UCSD-AML1 (cell line): ENCODE results near the gene ZC3H7A.

Experiments
- DNase-seq: peaks from one replicate; lab custom pipeline; 2025; ENCODE audit not compliant: unreplicated experiment; lab: John Stamatoyannopoulos, UW

The ZC3H7A gene

DNA sequence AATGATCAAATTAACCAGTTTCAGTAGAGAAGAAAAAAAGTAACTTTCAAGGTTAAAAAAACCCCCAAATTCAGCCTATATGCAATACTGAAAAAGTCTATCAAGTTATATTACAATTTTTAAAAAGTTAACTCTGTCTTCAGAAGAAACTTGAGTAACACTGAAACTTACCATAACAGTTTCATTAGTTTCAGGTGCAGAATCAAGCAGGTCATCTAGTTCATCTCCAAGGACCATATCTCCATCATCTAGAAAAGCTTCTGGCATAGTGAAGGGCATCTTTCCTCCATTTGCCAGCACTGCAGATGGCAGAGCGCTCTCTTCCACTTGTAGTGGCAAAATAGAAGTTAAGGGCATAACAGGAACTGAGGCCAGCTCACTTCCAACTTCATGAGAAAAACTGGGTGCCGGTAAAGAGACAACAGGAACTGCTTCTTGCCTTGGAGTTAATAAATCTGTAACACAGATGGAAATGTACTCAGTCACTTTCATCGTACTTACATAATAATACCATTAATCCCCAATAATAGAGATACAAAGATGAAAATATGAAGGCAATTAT lies 22.9 kb downstream of the ZC3H7A start:
- no peak for DNase-seq

GRCh38 chr16:11768849-11769248 lies 28.2 kb downstream of the ZC3H7A start:
- DNase-seq: no peak

DNA sequence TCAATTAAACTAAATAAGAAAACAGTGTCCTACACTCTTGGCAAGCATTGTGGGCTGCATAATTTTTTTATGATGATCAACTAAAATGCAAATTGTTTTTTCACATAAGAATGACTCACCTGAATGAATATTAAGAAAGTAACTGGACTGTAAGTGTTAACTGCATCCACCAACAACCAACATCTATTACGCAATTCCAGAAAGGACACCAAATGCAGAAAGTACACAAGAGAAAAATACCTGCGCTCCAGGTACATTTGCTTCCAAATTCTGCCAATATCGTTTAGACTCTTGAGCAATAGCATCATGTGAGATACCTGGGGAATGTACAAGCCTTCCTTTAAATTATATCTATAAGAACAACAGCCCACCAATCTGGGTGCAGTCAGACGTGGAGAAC lies 34.6 kb downstream of the ZC3H7A start:
- no peak for DNase-seq

GRCh38 chr16:11759997-11760396 lies 37.1 kb downstream of the ZC3H7A start:
- DNase-seq: no peak

- DNase-seq: no peak
Observed at GRCh38 chr16:11759163-11759834, 37.8 kb downstream of the ZC3H7A start.

DNA sequence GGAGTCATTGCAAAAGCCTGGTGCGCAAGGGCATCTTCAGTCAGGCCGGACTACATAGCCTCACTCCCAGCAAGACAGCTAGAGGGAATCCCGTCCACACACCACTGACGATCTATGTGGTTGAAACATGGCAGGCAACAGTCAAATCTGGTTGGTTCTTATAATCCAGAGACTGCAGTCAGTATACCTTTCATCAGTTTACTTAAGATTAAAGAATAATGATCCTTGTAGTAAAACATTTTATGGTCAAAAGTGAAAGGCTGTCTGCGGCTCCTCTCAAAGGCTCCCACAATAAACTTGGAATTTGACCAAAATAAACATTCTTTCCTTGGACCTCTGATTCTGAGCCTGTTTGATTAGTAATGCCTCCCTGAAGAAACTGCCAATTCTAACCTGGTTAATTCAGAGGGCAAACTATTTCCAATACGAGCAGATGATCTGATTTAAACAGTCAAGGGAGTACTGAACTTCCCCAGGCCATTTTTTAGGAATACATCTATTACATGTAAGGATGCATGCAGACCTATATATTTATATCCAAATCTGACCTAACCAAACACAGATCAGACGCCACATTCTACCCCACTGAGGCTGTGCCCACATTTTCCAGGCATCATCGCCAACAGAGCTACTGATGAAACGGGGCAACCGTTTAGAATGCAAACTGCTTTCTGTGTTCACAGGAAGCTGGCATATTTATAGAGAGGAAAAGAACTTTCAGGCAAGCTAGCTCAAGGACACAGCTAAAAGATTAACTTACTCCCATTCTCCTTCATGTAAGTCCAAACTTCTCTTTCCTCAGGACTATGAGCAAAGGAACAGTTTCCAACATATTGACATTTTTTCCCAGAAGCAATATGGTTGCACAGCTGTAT lies 39.1 kb downstream of the ZC3H7A start:
- DNase-seq: no peak

- DNase-seq: no peak
Observed at GRCh38 chr16:11756248-11756647, 40.8 kb downstream of the ZC3H7A start.

DNA sequence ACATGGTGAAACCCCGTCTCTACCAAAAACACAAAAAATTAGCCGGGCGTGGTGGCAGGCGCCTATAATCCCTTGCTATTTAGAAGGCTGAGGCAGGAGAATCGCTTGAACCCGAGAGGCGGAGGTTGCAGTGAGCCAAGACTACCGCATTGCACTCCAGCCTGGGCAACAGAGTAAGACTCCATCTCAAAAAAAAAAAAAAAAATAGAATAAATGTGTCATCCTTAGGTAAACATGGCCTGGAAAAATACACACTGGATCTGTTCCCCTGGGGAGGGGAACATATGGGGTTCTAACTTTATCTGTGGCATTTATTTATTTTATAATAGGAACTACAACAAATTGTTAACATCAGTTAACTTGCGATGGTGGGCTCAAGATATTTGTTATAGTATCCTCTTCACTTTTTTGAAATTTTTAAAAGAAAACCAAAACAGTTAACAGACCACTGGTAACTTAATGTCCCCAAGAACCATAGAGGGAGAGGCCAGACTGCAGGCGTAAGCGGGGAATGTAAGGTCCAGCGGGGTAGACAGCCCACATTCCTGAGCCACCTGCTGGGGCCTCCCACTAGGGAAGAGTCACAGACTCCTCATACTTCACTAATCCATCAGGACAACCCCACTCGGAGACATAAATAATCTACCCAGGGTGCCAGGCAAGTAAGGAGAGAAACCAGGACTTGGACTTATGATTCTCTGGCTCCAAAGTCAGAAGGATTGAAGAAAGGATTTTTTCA lies 41.9 kb downstream of the ZC3H7A start:
- no peak for DNase-seq

- DNase-seq: no peak
Observed at GRCh38 chr16:11752856-11753255, 44.2 kb downstream of the ZC3H7A start.

DNA sequence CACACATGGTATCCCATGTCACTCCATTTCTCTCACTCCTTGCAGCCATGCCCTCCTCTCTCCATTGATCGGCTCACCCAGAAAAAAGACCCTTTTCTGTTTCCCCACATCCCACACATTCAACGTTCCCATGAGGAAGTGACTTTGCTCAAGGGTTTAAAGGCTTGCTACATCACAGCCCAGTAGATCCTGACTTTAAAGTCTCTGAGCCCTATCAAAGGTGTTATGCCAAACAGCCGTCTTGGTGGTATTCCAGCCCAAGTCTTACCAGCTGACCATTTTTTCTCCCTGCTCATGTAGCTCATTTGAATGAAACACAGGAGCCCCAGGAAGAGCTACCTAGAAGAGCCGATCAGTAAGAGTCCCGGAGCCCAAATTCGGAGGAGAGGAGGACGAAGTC lies 47.0 kb downstream of the ZC3H7A start:
- DNase-seq: no peak

GRCh38 chr16:11748404-11749254 lies 48.4 kb downstream of the ZC3H7A start:
- DNase-seq: no peak

GRCh38 chr16:11747949-11748403 lies 49.1 kb downstream of the ZC3H7A start:
- no peak for DNase-seq

DNA sequence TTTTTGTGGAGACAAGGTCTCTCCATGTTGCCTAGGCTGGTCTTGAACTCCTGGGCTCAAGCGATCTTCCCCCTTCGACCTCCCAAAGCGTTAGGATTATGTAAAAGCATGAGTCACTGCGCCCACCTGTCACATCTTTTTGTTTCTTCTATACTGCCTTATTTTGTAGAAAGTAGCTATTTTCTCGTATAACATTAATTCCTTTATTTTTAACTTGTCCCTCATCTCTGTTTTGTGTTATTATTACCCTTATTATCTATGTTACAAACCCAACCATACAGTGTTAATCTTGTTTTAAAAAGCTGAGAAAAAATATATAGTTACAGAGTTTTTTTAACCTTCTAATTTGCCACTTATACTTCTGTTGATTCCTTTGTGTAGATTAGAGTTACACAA lies 53.0 kb downstream of the ZC3H7A start:
- DNase-seq: no peak

GRCh38 chr16:11743308-11744074 lies 53.6 kb downstream of the ZC3H7A start:
- DNase-seq: no peak

GRCh38 chr16:11742536-11743307 lies 54.3 kb downstream of the ZC3H7A start, which contains the start of gene TXNDC11:
Gene TXNDC11, minus strand, starts transcription at chr16:11742857. Its CDS starts 127 bp downstream, at chr16:11742730.
- DNase-seq: peak; percentile 100

DNA sequence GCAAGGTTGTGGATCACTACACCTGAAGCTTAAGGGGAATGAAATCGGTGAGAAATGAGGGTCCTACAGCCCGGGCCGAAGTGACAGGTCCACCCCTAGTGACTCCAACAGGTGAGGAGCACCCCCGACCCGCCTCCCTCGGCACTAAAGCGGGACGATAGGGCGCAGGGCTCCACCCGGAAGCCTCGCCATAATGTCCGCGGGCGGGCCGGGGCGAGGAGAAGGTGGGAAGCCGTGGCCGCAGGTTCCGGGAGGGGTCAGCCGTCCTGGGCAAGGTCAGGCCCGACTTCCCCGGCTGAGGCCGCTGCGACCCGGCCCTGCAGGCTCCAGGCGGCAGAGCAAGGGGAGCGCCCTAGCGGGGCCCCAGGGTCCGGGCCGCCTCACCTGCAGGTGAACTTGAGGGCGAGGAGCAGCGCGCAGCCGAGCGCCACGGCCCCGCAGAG lies 54.9 kb downstream of the ZC3H7A start:
- DNase-seq: peak; percentile 70

DNA sequence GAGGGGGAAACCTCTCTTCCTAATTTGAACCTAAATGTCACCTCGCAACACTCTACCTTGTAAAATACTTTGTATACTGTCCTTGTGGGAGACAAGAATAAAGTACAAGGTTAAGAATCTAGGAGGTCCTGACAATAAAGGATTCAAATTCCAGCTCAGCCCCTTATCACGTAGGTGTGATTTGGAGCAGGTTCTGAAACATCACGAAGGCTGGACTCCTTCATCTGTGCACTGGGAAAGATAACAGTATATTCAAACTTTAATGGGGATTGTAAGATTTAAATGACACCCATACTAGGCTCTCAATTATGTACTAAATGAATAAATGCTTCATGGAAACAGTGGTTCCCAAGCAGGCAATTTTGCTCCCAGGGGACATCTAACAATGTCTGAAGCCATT lies 56.5 kb downstream of the ZC3H7A start:
- DNase-seq: no peak

DNA sequence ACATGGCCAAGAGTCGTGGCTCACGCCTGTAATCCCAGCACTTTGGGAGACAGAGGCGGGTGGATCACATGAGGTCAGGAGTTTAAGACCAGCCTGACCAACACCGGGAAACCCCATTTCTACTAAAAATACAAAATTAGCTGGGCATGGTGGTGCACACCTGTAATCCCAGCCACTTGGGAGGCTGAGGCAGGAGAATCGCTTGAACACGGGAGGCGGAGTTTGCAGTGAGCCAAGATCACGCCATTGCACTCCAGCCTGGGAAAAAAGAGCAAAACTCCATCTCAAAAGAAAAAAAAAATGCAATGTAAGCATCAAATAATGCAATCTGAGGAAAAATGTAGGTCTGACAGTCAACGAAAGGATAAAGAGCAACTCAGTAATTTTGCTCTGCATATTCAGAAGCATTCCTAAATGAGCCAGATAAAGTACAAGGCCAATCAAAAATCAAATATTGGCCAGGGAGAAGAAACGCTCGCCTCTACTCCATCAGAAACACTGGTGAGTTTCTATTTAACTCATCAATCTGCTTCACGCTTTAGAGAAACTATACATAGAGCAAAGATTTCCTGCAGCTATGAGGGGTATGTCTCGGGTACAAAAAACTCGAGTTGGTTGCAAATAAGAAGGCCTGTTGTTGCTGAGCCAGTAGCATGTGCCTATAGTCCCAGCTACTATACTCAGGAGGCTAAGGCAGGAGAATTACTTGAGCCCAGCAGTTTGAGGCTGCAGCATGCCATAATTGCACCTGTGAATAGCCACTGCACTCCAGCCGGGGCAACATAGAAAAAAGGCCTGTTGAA lies 58.1 kb downstream of the ZC3H7A start:
- DNase-seq: no peak
